Stimulated activated CD8-positive, alpha-beta memory T cell treated with anti-CD3 and anti-CD28 coated beads, Interleukin-7, amount 100 ng/mL, for 24 hours (primary cell): Measurements from ENCODE around the gene XPNPEP3.
"Not testable (repeated sequence)": the region's sequence is repeated elsewhere in the genome, so short reads cannot be mapped to it uniquely, and the experiment has no call there.

ENCODE experiments used
- DNase-seq: peaks from one replicate; pipeline ENCODE4 v3.0.0-alpha.2; 2020; ENCODE audit warnings: low read depth

Gene XPNPEP3

DNA sequence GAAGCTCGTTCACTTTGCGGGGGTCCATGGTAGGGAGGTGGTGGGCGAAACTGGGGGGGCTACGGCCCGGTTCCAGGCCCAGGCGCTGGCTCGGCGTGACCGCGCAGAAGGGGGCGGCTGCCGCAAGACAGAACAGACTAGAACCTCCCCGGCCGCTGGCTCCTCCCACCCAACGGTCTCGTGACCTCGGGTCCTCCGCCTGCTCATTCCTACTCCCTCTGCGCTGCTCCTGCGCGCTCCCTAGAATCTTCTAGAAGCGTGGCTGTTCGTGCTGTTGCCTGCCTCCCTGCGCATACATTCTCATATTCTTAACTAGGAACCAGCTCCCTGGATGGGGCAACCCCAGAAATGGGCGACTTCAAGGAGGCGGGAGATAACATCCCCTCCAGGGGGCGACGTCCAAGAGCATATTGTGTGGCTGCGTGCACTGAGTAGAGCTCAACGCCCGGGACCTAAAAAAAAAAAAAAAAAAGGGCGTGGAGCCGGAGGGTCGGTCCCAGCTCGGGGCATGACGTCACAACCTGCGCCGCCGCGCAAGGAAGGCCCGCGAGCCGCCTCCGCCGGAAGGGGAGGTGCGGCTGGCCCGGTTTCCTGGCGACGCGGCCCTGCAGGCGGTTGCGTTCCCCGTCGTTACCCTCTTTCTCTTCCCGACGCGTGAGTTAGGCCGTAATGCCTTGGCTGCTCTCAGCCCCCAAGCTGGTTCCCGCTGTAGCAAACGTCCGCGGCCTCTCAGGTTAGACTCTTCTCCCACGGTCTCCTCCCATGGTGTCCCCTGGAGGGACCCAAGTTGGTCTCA is at the start of gene XPNPEP3, which contains the start of gene ST13:
Gene XPNPEP3, plus strand, starts transcription at position 636 of the 796 bp plus-strand sequence. Its CDS starts 34 bp downstream, at position 670.
Gene ST13, minus strand, starts transcription at position 127 of the 796 bp plus-strand sequence. Its CDS starts 99 bp downstream, at position 28.
- peak; percentile 93 for DNase-seq

DNA sequence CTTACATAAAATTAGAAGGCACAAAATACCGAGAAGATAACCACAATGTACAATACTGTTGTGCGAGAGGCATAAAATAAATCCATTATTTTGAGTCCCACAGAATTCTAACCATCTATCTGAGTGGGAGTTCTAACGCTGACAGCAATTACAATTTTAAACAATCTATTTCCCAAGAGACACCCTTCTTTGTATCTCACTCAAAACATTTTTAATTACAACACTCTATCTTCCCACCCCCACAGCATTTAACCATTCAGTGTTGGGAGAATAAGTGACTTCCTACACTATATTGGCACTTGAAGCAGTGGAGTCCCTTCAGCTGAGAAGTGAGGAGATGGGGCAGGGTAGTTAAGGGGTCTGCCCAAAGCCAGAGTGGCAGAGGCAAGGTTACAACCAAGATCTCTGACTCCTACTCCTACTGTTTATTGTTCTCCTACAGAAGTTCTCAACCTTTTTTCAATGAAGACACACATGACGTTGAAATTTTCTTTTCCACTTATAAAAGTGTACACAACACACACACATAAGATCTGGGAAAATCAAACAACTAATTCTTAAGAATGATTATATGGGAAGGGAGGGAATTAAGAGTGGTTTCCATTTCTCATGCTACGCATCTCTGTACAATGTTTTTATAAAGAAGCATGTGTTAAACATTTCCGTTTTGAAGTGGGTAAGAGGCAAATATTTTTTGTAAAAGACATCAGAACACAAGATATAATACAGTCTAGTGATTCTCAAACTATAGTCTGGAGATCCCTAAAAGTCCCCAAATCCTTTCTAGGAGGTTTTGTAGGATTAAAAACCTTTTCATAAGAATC is 48.7 kb upstream of the XPNPEP3 start:
- no peak for DNase-seq

GRCh38 chr22:40813912-40814315 is 43.0 kb upstream of the XPNPEP3 start:
- DNase-seq: no peak

GRCh38 chr22:40817737-40818136 is 39.2 kb upstream of the XPNPEP3 start:
- no peak for DNase-seq

DNA sequence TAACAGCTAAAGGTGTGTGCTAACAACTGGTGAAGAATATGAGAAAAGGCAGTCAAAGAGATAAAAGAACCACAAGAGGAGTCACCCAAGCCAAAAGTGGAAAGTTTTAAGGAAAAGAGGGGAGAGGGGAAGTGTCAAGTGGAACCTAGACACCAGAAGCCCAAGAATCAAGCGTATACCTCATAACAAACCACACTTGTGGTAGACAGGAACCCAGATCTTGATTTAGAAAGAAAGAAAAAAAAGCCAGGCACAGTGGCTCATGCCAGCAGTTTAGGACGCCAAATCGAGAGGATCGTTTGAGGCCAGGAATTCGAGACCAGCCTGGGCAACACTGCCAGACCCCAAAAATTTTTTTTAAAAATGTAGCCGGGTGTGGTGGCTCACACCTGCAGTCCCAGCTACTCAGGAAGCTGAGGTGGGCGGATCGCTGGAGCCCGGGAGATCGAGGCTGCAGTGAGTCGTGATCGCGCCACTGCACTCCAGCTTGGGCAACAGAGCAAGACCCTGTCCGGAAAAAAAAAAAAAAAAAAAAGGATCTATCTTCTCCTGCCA is 38.7 kb upstream of the XPNPEP3 start:
- DNase-seq: no peak

DNA sequence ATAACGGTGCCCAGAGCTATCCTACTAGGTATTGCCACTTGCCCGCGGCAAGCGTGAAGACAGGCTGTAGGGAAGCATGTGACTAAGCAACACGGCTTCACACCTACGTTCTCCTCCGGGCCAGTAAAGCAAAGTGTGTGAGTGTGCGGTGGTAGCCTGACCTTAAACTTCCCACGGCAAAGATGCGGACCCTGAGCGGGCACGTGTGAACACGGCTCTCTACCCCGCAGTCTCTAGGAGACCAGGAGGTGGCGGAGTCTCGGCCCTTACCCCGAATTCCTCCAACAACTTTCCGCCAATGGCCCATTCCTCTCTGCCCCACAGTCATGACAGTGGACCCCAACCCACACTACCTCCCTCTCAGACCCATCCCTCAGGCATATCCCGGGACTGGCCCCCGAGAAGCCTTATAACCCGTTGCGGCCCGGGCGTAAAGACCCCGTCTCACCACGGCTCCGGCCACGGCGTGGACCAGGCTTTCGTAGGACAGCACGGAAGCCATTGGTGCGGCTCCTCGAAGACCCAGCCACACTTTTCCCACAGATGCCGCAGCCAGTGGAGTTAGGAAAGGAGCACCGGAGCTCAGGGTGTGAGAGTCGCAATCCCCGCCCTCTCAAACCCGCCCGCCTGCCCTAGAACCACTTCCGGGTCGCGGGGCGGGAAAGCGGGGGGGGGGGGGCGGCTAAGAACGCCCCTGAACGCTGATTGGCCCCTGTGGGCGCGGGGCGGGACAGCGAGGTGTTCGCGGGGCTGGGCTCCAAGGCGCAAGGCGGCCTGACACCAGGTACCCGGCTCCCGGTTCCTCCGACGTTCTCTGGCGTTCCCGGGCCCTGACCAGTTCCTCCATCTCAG is 38.0 kb upstream of the XPNPEP3 start, which contains the start of gene SLC25A17:
Gene SLC25A17, minus strand, starts transcription at position 600 of the 852 bp plus-strand sequence. Its CDS starts 98 bp downstream, at position 502.
- peak; percentile 77 for DNase-seq

- DNase-seq: no peak
Measured at GRCh38 chr22:40819599-40820140, 37.3 kb upstream of the XPNPEP3 start.

- no peak for DNase-seq
Measured at GRCh38 chr22:40823426-40823825, 33.5 kb upstream of the XPNPEP3 start.

GRCh38 chr22:40826292-40826691 is 30.7 kb upstream of the XPNPEP3 start:
- not testable (repeated sequence) for DNase-seq

DNA sequence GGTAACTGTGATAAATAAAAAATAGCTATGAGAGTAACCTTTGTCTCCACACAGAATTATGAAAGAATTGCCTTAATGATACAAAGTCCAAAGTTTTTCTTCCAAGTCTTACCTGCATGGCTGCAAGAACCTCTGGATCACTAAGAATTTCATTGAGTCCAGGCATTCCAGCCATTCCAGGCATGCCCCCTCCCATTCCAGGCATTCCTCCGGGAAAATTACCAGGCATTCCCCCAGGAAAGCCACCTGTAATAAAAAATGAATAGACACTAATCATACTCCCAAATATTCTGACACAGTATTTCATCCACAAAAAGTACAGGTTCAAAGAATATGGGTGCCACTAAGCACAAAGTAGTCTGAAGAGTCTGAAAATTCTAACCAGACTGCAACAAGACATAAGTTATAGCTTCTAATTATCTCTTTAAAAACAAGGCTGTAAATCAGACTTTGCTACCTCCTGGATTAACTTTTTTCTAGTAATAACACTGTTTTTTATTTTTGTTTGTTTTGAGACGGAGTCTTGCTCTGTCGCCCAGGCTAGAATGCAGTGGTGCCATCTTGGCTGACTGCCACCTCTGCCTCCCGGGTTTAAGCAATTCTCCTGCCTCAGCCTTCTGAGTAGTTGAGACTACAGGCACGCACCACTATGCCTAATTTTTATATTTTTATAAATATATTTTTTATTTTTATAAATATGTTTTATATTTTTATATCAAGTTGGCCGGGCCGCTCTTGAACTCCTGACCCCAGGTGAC is 29.8 kb upstream of the XPNPEP3 start:
- DNase-seq: no peak

DNA sequence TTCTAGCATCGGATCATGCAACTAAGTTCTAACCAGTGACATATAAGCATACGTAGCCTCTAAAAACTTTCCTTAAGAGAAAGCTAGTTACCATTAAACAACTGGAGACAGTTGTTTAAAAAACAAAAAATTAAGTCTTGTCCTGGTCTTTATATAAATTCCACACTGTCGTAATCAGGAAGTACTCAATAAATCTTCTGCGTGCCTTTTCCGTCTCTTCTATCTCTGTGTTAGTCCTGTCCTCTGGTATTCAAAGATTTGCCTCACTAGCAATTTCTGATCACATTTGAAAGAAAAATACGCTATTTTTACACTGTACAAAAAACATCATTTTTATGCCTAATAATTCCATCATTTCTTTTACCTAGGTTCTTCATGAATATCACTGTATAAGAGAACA is 27.8 kb upstream of the XPNPEP3 start:
- no peak for DNase-seq

GRCh38 chr22:40834619-40835018 is 22.3 kb upstream of the XPNPEP3 start:
- DNase-seq: no peak

DNA sequence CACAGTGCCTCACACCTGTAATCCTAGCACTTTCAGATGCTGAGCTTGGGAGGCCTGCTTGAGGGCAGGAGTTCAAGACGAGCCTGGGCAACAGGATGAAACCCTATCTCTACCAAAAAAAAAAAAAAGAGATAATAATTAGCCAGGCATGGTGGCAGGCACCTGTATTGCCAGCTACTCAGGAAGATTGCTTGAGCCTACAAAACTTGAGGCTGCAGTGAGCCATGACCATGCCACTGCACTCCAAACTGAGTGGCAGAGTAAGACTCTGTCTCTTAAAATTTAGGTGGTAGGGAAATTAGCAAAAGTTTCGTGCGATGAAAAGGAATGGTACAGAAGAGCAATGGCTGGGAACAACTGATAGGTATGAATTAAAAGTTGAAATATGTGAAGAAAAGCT is 18.5 kb upstream of the XPNPEP3 start:
- no peak for DNase-seq

GRCh38 chr22:40844951-40845350 is 12.0 kb upstream of the XPNPEP3 start:
- no peak for DNase-seq

DNA sequence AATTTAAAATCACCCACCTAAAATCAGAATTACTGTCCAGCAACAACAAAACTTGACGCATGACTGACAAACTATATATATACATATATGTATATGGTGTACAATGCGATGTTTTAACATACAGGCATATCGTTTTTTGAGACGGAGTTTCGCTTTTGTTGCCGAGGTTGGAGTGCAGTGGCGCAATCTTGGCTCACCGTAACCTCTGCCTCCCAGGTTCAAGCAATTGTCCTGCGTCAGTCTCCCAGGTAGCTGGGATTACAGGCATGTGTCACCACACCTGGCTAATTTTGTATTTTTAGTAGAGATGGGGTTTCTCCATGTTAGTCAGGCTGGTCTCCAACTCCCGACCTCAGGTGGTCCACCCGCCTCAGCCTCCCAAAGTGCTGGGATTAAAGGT is 11.1 kb upstream of the XPNPEP3 start:
- not testable (repeated sequence) for DNase-seq

- no peak for DNase-seq
Measured at GRCh38 chr22:40853333-40853732, 3.6 kb upstream of the XPNPEP3 start.

DNA sequence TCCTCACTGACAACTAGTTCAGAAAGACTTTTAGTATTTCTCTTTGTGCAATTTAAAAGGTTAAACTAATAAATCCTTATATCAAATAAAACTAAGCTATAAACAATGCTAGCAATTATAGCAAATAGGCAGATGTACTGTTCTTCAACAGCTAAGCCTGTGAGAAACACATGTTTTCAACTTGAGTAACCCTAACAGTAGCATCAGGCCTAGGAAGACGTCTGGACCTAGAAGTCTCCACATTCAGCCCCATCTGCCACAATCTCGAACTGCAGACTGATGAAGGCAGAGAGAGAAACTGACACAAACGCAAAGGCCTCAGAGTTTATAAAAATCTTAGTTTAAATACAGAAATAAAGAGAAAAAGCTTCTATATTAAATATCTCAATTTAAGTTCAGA is 3.0 kb upstream of the XPNPEP3 start:
- DNase-seq: no peak

- DNase-seq: no peak
Measured at GRCh38 chr22:40855071-40855978, 1.6 kb upstream of the XPNPEP3 start.

GRCh38 chr22:40855979-40856512 is 902 bp upstream of the XPNPEP3 start:
- no peak for DNase-seq
